ENCODE measurements around the gene CAMK2D.

DNA sequence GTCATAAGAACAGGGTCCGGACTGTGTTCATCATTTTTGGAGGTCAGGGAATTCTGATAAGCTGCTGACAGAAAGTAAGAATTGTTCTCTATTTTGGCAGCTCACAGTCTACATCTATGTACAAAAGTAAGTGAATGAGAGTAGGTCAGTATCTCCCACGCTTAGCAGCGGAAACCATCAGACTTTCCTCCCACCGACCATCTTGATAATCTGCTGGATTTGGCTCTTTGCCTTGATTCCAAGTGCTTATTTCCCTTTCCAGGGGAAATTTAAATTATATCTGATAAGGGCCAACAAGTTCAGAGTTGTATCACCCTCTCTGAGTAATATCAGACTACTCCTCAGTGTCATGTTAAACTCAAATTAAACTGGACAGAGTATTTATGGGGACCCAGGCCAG, 118.0 kb downstream of the CAMK2D start:
- TF ChIP-seq CTCF (IDR thresholded peaks at IDR 0.05; ENCODE audit: low read length) (no peak), EZH2 (optimal IDR thresholded peaks at IDR 0.05; ENCODE audit: low read depth, low read length) (no peak), EZH2phosphoT487 (IDR thresholded peaks at IDR 0.05; ENCODE audit: low read length) (no peak)
